NCI-H2029 treated with DMSO at 0.1 percent for 48 hours (cell line): ENCODE results near the gene PELI2.

Experiments used
- DNase-seq: peaks from one replicate; lab custom pipeline; 2025; lab: John Stamatoyannopoulos, UW

PELI2 gene

GRCh38 chr14:56342494-56342942, 224.3 kb downstream of the PELI2 start:
- DNase-seq, result no peak

- no peak for DNase-seq
These were observed 231.7 kb downstream of the PELI2 start for GRCh38 chr14:56349960-56350359.
